CD4-positive, alpha-beta T cell (primary cell): ENCODE data around the gene OLA1. TPM values are rescaled to one million over a fixed set of nuclear protein-coding genes. Genes with fewer than 3 reads are reported as not detected.
A peak's percentile ranks its signal among the peaks of the same experiment; 100 is the strongest.
"Not testable (repeated sequence)": the region's sequence is repeated elsewhere in the genome, so short reads cannot be mapped to it uniquely, and the experiment has no call there.

Experiments
- ATAC-seq: fragments of 200-7000 bp; cut with Tn5 transposase; one replicate; pipeline ENCODE4 v1.10.0; 2022; ENCODE audit warnings: mild to moderate bottlenecking; ENCODE audit not compliant: poor library complexity
- CTCF ChIA-PET: fragments of 350-600 bp; sonication (Branson Sonifier 250); formaldehyde crosslinking; loops from one replicate; lab custom pipeline; 2021; ENCODE audit warnings: antibody characterized with exemption, inconsistent platforms; lab: Charles Lee
- POLR2A ChIA-PET: fragments of 350-600 bp; sonication (Branson Sonifier 250); formaldehyde crosslinking; loops from one replicate; lab custom pipeline; 2021; ENCODE audit warnings: antibody characterized with exemption, inconsistent platforms; lab: Charles Lee
- DNase-seq, 14 experiments: peaks; one replicate each; pipeline ENCODE4 v3.0.0-alpha.2; 2013 to 2020; ENCODE audit warnings: mixed read lengths in 2 of 14
- H3K27ac ChIP-seq, 2 donors: one replicate each; pipeline versions ENCODE4 v1.5.1 to v1.7.0; 2013; ENCODE audit warnings: low read length in 2 of 2, low read depth in 1 of 2, mild to moderate bottlenecking in 1 of 2
- H3K27me3 ChIP-seq, 2 experiments: 1 replicate in 1 of 2; 2 replicates in 1 of 2; pipeline versions ENCODE4 v1.6.1 to v1.7.0; 2013; ENCODE audit warnings: low read length in 2 of 2, control low read depth in 1 of 2, mild to moderate bottlenecking in 1 of 2, moderate library complexity in 1 of 2; ENCODE audit not compliant: insufficient read depth in 2 of 2, control insufficient read depth in 1 of 2
- H3K36me3 ChIP-seq: one replicate; pipeline ENCODE4 v1.6.1; 2013; ENCODE audit warnings: low read length, control low read depth; ENCODE audit not compliant: insufficient read depth
- H3K4me1 ChIP-seq: one replicate; pipeline ENCODE4 v1.6.1; 2013; ENCODE audit warnings: low read length, control low read depth; ENCODE audit not compliant: insufficient read depth
- H3K4me3 ChIP-seq: one replicate; pipeline ENCODE4 v1.5.1; 2013; ENCODE audit warnings: mild to moderate bottlenecking, low read length, moderate library complexity
- H3K9me3 ChIP-seq, 2 experiments: 1 replicate in 1 of 2; 2 replicates in 1 of 2; pipeline versions ENCODE4 v1.6.1 to v1.7.0; 2013; ENCODE audit warnings: low read length in 2 of 2, mild to moderate bottlenecking in 2 of 2, control low read depth in 1 of 2, moderate library complexity in 1 of 2; ENCODE audit not compliant: control insufficient read depth in 1 of 2, insufficient read depth in 1 of 2
- H3K27ac Mint-ChIP-seq: one replicate; pipeline ENCODE4 v1.8.0; 2020; ENCODE audit warnings: mixed read lengths
- H3K27me3 Mint-ChIP-seq: one replicate; pipeline ENCODE4 v1.8.0; 2021; ENCODE audit warnings: mixed read lengths
- H3K36me3 Mint-ChIP-seq: one replicate; pipeline ENCODE4 v1.8.0; 2021; ENCODE audit warnings: low read depth, mixed read lengths
- H3K4me1 Mint-ChIP-seq: one replicate; pipeline ENCODE4 v1.8.0; 2021; ENCODE audit warnings: low read depth, mixed read lengths
- H3K4me3 Mint-ChIP-seq: one replicate; pipeline ENCODE4 v1.8.0; 2020; ENCODE audit warnings: mild to moderate bottlenecking, mixed read lengths
- H3K9me3 Mint-ChIP-seq: one replicate; pipeline ENCODE4 v1.8.0; 2020; ENCODE audit warnings: mixed read lengths
- CTCF ChIP-seq: fragments of 200-600 bp; IDR thresholded peaks from one replicate; pipeline ENCODE4 v1.8.0; 2022; ENCODE audit warnings: antibody characterized with exemption, mild to moderate bottlenecking
- intact Hi-C, 2 experiments: fragments of 100-400 bp; cut with DNase I in 1 of 2; cut with micrococcal nuclease in 1 of 2; formaldehyde crosslinking; loops; one replicate each; pipeline versions ENCODE4 v1.15.1 to v1.9.0; 2023 to 2025; cut with DNase I, micrococcal nuclease
- total RNA-seq, 174 experiments: library from RNA in 2 of 174; stranded (reverse) in 2 of 174; gene quantifications; one replicate each; pipeline ENCODE4 v1.2.3 and lab custom pipeline; 2021 to 2026

OLA1 gene
- total RNA-seq, 2 experiments from 2014 or later, result 38.1 to 40.5 TPM

- Histone ChIP-seq H3K4me3 (no peak overlapping the region), H3K27ac (no peak overlapping the region), H3K9me3 (no peaks in the 10 kb centered on the region), H3K36me3 (no peaks in the 10 kb centered on the region), H3K4me1 (no peaks in the 10 kb centered on the region), H3K27me3 (peaks cover 0 to 6% of the 10 kb centered on the region in 2 experiments)
- Mint-ChIP-seq H3K9me3 (no peaks in the 10 kb centered on the region), H3K27me3 (peaks cover 47% of the 10 kb centered on the region), H3K4me3 (no peak overlapping the region), H3K27ac (no peak overlapping the region), H3K36me3 (no peaks in the 10 kb centered on the region), H3K4me1 (no peaks in the 10 kb centered on the region)
- ChIA-PET POLR2A (no interaction called here), CTCF (interaction anchor here (0.6 kb wide), 1 partner anchor 118 kb away, joined by 5 read pairs; no protein-coding TSS in a partner anchor)
- ATAC-seq, result no peak
- intact Hi-C loops, result no loop called here
- DNase-seq, result peak in 2 of 14 experiments; percentile 0 to 3
- TF ChIP-seq CTCF, result no peak
Observed at GRCh38 chr2:174282441-174282840, 34.1 kb upstream of the OLA1 start.

- no peak for DNase-seq
- no peak overlapping the region for H3K27ac Mint-ChIP-seq
- no peak overlapping the region for H3K27ac ChIP-seq
- no peaks in the 10 kb centered on the region for H3K9me3 ChIP-seq
- H3K9me3 Mint-ChIP-seq, result no peaks in the 10 kb centered on the region
- TF ChIP-seq CTCF, result no peak
- H3K36me3 Mint-ChIP-seq, result no peaks in the 10 kb centered on the region
- H3K4me3 ChIP-seq, result no peak overlapping the region
- no peaks in the 10 kb centered on the region for H3K36me3 ChIP-seq
- no peaks in the 10 kb centered on the region for H3K4me1 Mint-ChIP-seq
- ChIA-PET CTCF (interaction anchor here (0.6 kb wide), 1 partner anchor 118 kb away, joined by 5 read pairs; no protein-coding TSS in a partner anchor), POLR2A (no interaction called here)
- no peak for ATAC-seq
- H3K4me1 ChIP-seq, result no peaks in the 10 kb centered on the region
- peaks cover 43% of the 10 kb centered on the region for H3K27me3 Mint-ChIP-seq
- intact Hi-C loops, result no loop called here
- no peak overlapping the region for H3K4me3 Mint-ChIP-seq
- peaks cover 0 to 6% of the 10 kb centered on the region in 2 experiments for H3K27me3 ChIP-seq
Observed at GRCh38 chr2:174281736-174282135, 33.4 kb upstream of the OLA1 start.

GRCh38 chr2:174280596-174280995 is 32.3 kb upstream of the OLA1 start:
- no peaks in the 10 kb centered on the region for H3K36me3 Mint-ChIP-seq
- H3K9me3 Mint-ChIP-seq, result no peaks in the 10 kb centered on the region

DNA sequence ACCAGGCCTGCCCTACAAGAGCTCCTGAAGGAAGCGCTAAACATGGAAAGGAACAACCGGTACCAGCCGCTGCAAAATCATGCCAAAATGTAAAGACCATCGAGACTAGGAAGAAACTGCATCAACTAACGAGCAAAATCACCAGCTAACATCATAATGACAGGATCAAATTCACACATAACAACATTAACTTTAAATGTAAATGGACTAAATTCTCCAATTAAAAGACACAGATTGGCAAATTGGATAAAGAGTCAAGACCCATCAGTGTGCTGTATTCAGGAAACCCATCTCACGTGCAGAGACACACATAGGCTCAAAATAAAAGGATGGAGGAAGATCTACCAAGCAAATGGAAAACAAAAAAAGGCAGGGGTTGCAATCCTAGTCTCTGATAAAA is 21.9 kb upstream of the OLA1 start:
- intact Hi-C loops, H3K27ac Mint-ChIP-seq, H3K9me3 Mint-ChIP-seq, H3K4me1 Mint-ChIP-seq, H3K4me3 Mint-ChIP-seq, ATAC-seq, DNase-seq, CTCF ChIA-PET, H3K27ac ChIP-seq, H3K36me3 ChIP-seq, H3K4me1 ChIP-seq, H3K9me3 ChIP-seq, H3K36me3 Mint-ChIP-seq, H3K4me3 ChIP-seq, POLR2A ChIA-PET, H3K27me3 ChIP-seq: not testable (repeated sequence)
- peaks cover 38% of the 10 kb centered on the region for H3K27me3 Mint-ChIP-seq

More at GRCh38 chr2:174280596-174280995, 32.3 kb upstream of the OLA1 start:
- Histone ChIP-seq H3K36me3 (no peaks in the 10 kb centered on the region), H3K27ac (no peak overlapping the region), H3K4me3 (no peak overlapping the region), H3K9me3 (no peaks in the 10 kb centered on the region), H3K27me3 (peaks cover 0 to 6% of the 10 kb centered on the region in 2 experiments), H3K4me1 (no peaks in the 10 kb centered on the region)
- H3K4me1 Mint-ChIP-seq, result no peaks in the 10 kb centered on the region
- no peak overlapping the region for H3K4me3 Mint-ChIP-seq
- intact Hi-C loops, result no loop called here
- DNase-seq (no peak), ATAC-seq (no peak)
- H3K27ac Mint-ChIP-seq, result no peak overlapping the region
- no peak for TF ChIP-seq CTCF
- ChIA-PET CTCF (no interaction called here), POLR2A (no interaction called here)
- peaks cover 37% of the 10 kb centered on the region for H3K27me3 Mint-ChIP-seq
